ENCODE results near the gene NOS3.

DNA sequence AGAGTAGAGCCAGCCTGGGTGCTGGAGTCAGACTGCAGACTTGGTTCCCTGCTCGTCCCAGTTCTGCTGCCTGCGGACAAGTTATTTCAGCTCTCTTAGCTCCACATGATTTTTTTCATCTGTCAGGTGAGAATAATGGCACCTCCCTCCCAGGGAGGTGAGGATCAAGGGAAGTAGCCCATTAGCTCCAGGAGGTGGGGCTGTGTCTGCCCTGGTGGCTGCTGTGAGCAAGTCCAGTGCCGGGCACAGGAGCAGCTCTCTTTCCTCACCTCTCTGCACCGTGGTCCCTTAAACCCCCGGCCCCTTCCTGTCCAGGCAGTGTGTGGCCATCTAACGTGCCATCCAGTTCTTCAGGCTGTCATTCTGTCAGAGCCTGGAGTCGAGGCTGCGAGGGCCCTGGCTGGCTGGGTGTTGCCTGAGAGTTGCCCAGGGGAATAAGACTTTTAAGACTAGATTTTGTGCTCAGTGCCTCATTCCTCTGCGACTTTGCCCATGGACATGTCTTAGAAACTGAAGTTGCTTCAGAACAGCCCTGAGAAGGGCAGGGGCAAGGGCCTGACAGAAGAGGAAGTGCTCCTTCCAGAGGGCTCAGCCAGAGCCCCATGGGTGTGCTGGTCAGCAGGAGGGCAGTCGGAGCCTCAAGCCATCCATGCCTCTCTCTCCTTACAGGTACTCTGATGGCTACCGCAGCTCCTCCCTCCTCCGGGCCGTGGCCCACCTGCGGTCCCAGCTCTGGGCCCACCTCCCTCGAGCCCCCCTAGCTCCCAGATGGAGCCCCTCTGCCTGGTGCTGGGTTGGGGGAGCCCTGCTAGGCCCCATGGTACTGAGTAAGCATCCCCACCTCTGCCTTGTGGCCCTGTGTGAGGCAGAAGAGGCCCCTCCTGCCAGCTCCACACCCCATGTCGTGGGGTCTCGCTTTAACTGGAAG, 42.4 kb downstream of the NOS3 start:
- TF ChIP-seq FOXA3 (CRISPR knock-in tag; conservative IDR thresholded peaks at IDR 0.05 in 1 of 2, IDR thresholded peaks at IDR 0.05 in 1 of 2) = no peak
- no peak for TF ChIP-seq CREB3 (tag; conservative IDR thresholded peaks at IDR 0.05; ENCODE audit: low read depth)
- no peak for TF ChIP-seq MEF2D (tag; conservative IDR thresholded peaks at IDR 0.05; ENCODE audit: low read depth)
- no peak for TF ChIP-seq HIVEP1 (CRISPR knock-in tag; IDR thresholded peaks at IDR 0.05)
- no peak for TF ChIP-seq ZZZ3 (IDR thresholded peaks at IDR 0.05)
- TF ChIP-seq KDM1A (IDR thresholded peaks at IDR 0.05) = no peak
- TF ChIP-seq TBP (optimal IDR thresholded peaks at IDR 0.05; ENCODE audit: low read depth, low read length) = no peak
- TF ChIP-seq ZNF24 (IDR thresholded peaks at IDR 0.05) = no peak
- no peak for TF ChIP-seq XRCC5 (IDR thresholded peaks at IDR 0.05; ENCODE audit: low read depth, low read length)
- peak; percentile 52 to 75 (median 59) for TF ChIP-seq CTCF (IDR thresholded peaks at IDR 0.05 in 2 of 3, conservative IDR thresholded peaks at IDR 0.05 in 1 of 3; ENCODE audit: insufficient read depth in 2 of 3, low read depth in 1 of 3, low read length in 3 of 3)
- TF ChIP-seq POLR2A (conservative IDR thresholded peaks at IDR 0.05) = no peak
- TF ChIP-seq EZH2 (IDR thresholded peaks at IDR 0.05; ENCODE audit: borderline replicate concordance, low read depth, low read length) = no peak
- no peak for TF ChIP-seq MYNN (IDR thresholded peaks at IDR 0.05)
- no peak for TF ChIP-seq MYNN (CRISPR knock-in tag; IDR thresholded peaks at IDR 0.05)

Data from K562 (cell line).